SIG-M5 treated with dmso at 0.1 percent for 504 hours (cell line): ENCODE data around the gene RASSF9.

Experiments used
- DNase-seq: peaks from one replicate; lab custom pipeline; 2025; ENCODE audit not compliant: unreplicated experiment; lab: John Stamatoyannopoulos, UW

The RASSF9 gene

DNA sequence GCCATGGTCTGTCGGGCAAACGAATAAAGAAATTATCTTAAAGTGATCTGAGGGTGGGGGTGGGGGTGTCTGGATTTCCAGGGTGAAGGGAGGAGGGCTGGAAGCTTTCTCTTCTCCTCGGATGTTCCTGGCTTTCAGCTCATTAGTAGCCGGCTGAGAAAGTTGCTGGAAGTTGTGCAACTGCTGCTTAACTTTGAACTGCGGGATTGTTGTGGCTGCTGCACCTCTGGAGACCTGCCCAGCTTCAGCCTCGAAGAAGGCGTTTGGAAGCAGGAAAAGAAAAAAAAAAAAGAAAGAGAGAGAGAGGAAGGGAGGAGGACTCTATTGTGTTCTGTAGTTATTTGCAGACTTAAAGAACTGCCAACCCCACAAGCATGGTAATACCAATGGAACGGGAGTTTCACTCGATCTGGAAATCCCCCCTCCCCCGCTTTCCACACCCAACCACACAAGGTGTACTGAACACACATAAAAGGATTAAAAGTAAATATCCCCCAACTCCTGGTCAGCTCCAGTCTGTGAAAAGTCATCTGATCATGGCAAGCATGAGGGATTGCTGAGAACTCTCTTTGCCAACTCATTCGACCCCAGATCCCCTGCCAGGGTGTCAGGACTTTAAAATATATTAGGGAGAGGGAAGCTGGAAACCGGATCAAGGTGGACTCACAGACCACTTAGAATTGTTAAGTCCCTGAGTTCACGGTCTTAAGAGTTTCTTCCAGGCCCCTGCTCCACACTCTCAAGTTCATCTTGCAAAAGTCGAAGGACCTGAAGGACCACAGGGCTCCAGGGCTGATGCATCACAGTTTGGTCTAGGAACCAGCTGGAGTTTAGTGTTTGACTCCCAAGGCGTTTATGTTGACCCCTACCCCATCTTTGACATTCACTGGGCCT lies at the start of gene RASSF9:
TSS of gene RASSF9 (minus strand) at position 213 of the 894 bp plus-strand sequence. CDS start at position 5, 208 bp downstream.
- DNase-seq: no peak

DNA sequence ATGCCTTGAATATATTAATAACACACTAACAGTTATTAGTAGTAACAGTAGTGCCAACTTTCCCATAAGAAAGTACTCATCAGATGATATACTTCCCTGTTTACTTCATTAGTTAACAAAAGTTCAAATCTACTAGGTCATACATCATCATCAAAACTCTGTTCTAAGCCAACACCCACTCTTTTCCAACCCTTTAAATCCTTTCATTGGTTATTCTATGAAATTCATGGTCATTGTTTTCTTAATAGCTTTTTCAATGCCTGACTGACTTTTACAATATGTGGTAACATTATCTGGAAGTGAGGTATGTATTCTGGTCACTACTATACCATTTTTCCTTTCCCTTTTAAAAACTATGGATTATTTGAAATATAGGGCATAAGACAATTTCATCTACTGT lies 47.6 kb upstream of the RASSF9 start:
- DNase-seq: no peak

DNA sequence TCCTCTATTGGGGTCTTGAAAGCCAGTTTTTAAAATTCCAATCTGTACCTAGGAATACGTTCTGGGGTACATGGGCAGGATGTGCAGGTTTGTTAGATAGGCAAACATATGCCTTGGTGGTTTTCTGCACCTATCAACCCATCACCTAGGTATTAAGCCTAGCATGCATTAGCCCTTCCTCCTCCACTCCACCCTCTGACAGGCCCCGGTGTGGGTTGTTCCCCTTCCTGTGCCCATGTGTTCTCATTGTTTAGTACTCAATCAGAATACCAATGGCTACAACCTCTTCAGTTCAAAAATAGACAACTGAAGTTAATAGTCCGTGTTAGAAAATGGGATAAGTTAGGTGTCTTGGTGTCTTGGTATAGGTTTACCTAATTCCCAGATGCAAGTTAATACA lies 41.2 kb upstream of the RASSF9 start:
- no peak for DNase-seq

DNA sequence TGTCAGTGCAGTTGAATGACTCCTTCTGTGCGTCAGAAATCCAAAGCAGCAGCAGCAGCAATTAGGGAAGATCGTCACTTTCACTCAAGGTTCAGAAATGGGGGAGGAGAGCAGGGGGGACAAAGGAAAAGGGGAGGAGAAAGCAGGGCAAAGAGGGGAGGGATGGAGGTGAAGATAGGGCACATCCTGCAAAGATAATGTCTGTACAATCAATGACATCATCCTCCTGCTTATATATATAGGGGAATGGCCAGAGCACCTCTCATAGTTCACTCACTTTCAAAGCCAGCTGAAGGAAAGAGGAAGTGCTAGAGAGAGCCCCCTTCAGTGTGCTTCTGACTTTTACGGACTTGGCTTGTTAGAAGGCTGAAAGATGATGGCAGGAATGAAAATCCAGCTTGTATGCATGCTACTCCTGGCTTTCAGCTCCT lies 37.8 kb upstream of the RASSF9 start, which contains the start of gene NTS:
TSS of gene NTS (plus strand) at position 265 of the 431 bp plus-strand sequence. CDS start at position 374, 109 bp downstream.
- DNase-seq: peak; percentile 47

DNA sequence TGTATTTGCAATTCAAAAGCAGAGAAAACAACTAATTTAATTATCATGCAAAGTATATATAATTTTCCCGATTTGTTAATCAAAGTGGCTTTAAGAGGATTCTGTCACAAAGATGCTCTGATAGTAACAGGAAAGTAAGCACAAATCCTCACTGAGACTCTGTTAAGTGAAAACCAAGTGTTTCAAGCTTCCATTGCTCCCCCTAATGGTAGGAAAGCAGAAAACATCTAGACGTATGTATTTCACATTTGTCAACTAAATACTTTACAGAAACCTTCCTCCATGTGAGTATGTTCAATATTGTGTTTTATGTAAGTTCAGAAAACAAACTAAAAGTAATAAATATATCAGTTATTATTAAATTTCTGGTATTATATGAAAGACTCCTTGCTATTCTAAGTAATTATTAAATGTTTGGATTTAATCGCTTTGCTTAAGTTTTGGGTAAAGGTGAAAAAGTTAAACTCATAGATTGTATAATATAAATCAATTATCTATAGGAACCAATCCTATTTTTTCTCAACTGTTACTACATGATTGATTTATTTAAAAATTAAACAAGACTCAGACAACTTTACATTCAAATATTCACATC lies 36.4 kb upstream of the RASSF9 start:
- DNase-seq: peak; percentile 57

DNA sequence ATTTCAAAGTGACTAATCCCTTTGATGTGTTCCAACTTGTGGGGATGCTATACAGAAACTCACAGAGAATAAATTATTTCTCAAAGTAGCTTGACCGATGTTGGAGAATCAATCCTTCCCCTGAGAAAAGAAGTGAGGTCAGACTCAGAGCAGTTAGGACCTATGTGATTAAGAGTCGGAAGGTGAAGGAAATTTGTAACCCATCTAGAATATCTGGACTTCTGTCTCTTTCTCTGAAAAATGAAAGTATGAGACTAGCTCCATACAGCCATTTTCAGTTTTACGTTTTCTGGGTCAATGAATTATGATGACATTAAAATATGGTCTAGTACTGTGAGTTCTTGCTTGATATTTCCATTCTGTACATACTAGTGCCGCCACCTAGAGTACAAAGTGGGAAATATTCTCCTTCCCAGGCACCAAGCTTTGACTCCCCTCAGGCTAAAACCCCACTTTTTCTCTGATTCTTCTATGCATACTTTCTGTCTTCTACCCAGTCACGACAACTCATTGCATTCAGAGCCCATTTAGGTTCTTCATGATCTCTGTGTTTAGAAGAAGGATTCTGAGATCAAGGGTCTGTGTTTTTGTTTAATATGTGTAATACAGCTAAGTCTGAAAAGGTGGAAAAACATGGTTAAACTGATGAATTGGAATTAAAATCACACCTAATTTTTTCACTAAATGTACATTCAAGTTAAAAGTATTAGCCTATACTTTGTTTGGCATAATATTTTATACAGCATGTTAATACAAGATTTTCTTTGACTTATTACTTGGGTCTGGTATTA lies 31.0 kb upstream of the RASSF9 start:
- peak; percentile 36 for DNase-seq

DNA sequence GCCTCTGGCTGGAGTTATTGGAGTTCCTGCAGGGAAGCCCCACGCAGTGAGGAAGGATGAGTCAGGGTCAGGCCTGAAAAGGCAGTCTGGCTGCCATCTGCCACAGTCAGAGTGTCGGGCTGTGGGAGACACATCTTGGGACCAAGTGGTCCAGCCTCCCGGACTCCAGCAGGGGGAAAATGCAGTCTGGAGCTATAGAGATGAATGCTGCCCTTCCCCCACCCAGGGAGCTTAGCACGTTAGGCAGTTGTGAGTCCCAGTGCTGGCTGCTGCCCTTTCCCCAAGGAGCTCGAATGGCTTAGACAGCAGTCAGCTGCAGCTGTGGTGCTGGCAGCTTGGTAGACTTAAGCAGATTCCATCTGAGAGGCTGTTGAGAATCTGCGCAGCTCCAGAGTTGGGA lies 29.7 kb upstream of the RASSF9 start:
- DNase-seq: no peak

DNA sequence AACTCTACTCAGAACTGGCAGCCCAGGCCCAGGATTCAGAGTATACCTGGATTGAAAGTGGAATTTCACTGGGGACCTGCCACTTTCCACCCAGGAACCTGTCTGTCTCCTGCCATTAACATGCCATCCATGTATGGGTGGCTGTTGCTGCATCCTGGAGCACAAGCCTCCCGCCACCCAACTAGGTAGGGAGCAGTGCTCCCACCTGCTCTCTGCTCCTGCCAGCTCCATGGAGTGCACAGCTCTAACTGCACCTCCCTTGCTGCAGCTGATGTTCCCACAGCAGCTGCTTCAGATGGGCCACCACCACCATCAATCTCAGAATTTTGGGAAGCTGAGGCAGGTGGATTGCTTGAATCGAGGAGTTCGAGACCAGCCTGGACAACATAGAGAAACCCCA lies 20.8 kb upstream of the RASSF9 start:
- no peak for DNase-seq

DNA sequence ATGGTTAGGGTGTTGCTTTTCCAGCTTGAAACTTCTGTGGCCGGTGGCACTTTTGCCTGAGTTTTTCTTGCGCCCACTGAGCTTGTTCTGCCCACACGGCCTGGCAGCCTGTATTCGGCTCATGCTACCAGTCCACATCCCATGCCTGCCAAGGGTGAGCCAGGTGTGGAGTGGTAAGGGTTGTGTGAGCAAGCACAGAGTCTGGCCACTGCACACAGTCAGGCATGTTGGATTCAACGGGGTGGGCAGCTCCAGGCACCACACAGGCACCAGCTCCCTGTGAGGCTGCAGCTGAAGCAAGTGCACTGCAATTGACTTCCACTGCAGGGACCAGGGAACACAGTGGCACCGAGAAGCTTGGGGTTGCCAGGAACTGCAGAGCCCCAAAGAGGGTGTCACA lies 19.1 kb upstream of the RASSF9 start:
- DNase-seq: no peak

DNA sequence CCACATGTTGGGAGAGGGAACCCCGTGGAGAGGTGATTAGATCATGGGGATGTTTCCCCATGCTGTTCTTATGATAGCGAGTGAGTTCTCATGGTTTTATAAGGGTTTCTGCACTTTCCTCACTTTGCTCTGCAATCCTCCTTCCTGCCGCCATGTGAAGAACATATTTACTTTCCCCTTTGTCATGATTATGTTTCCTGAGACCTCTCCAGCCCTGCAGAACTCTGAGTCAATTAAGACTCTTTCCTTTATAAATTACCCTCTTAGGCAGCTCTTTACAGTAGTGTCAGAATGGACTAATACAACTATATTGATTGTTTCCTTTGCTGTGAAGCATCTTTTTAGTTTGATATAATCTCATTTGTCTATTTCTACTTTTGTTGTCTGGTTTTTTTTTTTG lies 13.1 kb upstream of the RASSF9 start:
- no peak for DNase-seq

DNA sequence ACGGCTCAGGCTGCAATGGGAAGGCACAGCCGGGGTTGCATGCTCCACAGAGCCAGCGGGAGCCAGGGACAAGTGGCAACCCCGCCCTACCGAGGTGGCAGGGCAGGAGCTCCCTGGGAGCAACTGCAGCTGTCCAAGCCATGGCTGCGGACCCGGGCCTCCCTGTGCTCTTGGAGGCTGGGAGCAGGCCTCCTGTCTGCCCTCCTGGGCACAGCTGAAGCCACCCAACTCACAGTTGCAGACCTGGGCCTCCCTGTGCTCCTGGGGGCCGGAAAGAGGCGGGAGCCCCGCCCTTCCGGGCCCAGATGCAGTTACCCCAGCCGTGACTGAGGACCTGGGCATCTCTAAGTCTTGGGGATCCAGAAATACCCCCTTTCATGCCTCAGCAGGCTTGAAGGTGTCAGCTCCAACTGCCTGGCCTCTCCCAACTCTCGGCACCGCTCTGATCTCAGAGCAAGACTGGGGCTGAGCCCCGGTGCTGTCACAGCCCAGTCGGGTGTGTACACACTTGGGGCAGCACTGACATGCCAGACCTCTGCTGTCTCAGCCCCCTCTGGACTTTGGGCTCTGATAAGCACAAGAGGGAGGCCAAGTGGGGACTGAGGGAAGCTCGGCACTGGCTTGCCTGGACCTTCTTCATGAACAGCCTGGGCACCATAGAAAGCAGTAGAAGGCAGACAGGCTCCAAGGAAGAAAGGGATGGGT lies 7.5 kb upstream of the RASSF9 start:
- DNase-seq: no peak

DNA sequence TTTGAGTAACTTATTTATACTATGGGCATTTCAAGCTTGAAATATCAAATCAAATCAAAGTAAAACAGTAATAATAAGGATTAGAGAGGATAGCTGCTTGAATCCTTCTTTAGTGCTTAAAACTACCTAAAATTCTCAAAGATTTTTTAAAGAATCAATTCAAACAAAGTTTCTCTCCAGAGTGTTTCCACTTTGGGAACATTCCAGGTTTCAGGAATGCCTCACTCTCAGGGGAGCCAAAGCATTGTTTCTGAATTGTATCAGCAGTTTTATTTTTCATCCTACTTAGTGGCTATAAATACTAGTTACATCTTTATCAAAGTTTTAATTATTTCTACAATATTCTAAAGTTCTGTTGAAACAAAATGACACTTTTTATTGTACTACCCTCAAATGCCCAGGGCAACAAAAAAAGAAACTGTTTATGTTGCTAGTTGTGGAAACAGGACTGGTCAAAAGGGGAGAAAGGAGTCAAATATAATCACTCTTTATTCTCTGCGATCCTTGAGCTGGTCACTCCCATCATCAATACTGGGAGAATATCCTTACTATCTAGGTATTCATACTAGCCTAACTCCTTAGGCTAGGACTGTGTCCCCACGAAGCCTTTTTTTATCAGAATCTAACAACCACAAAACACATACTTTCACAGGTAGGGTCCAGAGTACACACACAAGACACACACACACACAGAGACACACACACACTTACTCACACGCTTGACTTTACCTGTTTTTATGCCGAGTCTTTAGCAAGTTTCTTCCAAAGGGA lies 598 bp downstream of the RASSF9 start:
- no peak for DNase-seq

DNA sequence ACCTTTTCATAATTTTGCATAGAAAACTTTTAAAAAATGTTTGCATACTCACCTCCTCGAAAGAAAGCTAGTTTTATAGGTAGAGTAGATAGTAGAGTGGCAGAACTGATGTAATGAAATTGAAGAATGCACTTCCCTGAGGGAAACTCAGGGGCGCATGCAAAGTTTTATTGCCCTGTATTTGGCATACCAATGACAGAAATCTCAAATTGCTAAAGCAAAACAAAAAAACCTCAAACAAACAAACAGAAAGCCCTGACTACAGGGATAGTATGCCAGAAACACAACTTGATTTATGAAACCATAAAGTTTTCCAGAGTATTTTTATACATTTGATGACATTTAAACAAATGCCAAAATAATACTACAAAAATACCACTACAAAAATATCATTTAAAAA lies 1.8 kb downstream of the RASSF9 start:
- no peak for DNase-seq

DNA sequence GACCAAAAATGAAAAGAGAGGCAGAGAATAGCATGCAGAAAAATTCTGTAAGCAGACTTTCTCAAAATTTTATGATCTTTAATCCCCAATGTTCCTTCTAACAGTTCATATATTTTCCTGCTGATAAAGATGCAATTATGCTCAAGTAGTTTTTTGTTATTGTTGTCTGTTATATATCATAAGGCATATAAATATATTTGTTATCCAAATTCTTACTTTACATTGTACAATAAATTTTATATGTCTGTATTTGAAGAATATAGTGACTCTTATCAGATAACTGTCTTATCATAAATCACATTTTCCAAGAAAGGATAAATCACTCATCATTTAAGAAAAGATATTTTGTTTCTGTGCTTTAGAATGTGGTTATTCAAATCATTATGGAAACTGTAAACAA lies 2.6 kb downstream of the RASSF9 start:
- no peak for DNase-seq

DNA sequence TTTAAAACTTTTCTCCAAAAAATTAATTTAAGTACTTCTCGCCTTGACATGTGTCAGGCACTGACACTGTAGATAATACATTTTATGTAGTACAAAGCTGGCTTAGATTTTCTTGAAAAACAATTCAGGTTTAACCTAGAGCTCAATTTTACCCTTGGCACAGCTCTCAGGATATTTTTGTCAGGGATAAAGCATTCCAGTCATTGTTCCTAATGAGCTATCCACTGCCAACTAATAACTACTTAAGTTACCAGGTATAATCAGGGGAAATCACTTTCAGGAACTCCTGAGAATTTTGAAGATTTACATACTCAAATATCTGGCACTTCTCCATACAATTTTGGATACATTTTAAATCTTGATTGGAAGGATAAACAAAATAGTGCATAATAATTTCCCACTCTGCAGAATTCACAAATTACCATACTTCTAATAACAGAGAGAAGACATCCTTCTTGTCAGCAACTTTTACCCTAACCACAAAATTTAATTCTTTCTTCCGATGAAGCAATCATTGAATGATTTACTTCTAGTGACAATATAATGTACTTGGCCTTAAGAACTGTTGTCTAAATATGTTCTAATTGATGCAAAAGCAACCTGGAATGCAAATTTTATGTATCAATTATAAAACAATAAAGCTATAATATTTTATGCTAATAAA lies 4.8 kb downstream of the RASSF9 start:
- DNase-seq: no peak

DNA sequence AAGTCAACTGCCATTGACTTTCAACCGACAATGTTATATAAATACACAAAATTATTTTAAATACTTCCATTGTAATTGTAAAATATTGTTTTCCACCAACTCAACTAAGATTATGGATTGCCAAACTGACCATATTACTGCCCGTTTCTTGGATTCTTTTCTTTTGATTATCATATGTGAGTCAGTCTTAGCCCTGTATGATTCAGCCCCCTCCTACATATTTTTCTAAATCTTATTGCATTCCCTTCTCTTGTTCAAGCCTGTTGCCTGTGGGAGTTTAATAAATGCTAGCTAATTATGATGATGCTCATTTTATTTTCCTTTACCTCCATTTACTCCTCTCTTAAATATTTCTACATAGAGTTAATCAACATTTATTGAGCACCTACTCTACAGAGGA lies 6.8 kb downstream of the RASSF9 start:
- DNase-seq: no peak

DNA sequence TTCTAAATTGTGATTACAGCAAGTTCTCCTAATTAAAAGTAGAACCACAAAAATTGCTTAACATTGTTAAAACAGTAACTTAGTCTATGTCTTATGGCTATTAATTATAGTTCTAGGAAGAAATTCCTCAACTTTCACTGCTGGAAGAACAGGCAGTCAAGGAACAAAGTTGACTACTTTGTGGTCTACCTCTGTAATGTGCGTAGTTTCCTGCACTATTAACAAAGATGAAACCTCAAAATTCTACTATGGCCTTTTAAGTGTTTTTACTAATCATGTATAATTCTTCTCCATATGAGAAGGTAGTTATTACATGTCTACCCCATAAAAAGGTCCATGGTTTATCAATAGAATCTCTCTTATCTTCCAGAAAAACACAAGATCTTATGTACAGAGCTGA lies 7.6 kb downstream of the RASSF9 start:
- no peak for DNase-seq

DNA sequence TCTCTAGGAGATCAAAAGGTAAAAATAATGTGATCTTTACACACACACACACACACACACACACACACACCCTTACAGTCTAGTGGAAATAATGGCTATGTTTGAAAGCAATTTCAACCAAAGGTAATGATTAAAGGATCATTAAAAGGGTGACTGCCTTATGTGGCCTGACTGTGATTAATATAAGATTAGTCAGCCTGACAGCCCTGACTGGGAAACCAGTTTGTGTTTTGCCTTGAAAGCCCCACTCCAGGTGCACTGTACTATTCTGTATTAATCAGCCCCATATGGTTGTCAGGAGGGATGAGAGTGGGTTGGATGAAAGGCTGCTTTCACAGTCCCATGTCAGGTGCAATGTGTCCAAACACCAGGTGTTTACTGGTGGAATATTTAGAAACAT lies 10.5 kb downstream of the RASSF9 start:
- no peak for DNase-seq

DNA sequence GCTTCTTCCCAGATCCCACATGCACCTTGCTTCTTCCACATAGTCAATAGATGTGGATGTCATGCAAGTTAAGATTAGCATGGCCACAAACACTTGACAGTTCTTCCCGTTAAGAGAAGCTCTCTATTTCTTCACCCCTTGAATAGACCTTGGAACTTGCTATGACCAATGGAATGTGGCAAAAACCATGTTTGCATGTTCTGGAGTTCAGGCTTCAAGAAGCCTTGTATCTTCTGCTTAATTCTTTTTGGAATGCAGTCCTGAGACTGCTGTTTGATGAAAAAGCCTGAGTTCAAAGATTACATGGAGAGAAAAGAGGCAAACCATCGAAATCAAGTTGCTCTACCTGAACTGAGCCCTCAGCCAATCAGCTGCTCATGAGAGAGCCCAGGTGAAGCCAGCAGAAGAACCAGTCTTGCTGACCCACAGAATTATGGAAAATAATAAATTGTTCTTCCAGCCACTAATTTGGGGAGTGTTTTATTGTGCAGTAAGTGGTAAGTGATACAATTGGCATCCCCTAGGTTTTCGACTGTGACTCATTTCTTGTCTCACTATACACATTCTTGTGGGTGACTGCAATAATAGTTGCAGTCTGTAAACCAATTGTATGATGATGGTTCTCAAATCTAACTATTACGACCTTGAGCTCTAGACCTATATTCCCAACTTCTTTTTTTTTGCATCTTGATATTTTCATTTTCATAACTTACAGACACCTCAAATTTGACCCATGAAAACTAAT lies 12.6 kb downstream of the RASSF9 start:
- DNase-seq: no peak
